IPS-NIHi11 (cell line): Measurements from ENCODE around the gene PCYT1B.
"Not testable (repeated sequence)": the region's sequence is repeated elsewhere in the genome, so short reads cannot be mapped to it uniquely, and the experiment has no call there.

ENCODE experiments used
- DNase-seq: peaks from one replicate; pipeline ENCODE4 v3.0.0; 2012; ENCODE audit warnings: mixed read lengths, low spot score

Gene PCYT1B

GRCh38 chrX:24647257-24648058, at the start of gene PCYT1B:
TSS of gene PCYT1B (minus strand) at chrX:24647347. CDS start at chrX:24647105, 242 bp downstream.
- DNase-seq: peak; percentile 78

GRCh38 chrX:24696294-24696693, 49.1 kb upstream of the PCYT1B start:
- no peak for DNase-seq

- no peak for DNase-seq
Measured at GRCh38 chrX:24694825-24695224, 47.7 kb upstream of the PCYT1B start.

- peak; percentile 90 for DNase-seq
Measured at GRCh38 chrX:24693453-24694202, 46.5 kb upstream of the PCYT1B start, which contains the start of gene POLA1. TSS of gene POLA1 (plus strand) at chrX:24693918. CDS start at chrX:24693962, 44 bp downstream.

GRCh38 chrX:24692305-24692704, 45.2 kb upstream of the PCYT1B start:
- no peak for DNase-seq

- DNase-seq: no peak
Measured at GRCh38 chrX:24684048-24684447, 36.9 kb upstream of the PCYT1B start.

- DNase-seq: no peak
Measured at GRCh38 chrX:24682739-24683432, 35.7 kb upstream of the PCYT1B start.

- peak; percentile 27 for DNase-seq
Measured at GRCh38 chrX:24676403-24677024, 29.4 kb upstream of the PCYT1B start.

- DNase-seq: no peak
Measured at GRCh38 chrX:24673424-24673823, 26.3 kb upstream of the PCYT1B start.

- no peak for DNase-seq
Measured at GRCh38 chrX:24672701-24673190, 25.6 kb upstream of the PCYT1B start.

GRCh38 chrX:24668111-24668510, 21.0 kb upstream of the PCYT1B start:
- no peak for DNase-seq

GRCh38 chrX:24662352-24662751, 15.2 kb upstream of the PCYT1B start:
- no peak for DNase-seq

GRCh38 chrX:24661292-24661691, 14.1 kb upstream of the PCYT1B start:
- no peak for DNase-seq

- no peak for DNase-seq
Measured at GRCh38 chrX:24659646-24660045, 12.5 kb upstream of the PCYT1B start.

- no peak for DNase-seq
Measured at GRCh38 chrX:24659106-24659505, 12.0 kb upstream of the PCYT1B start.

- DNase-seq: no peak
Measured at GRCh38 chrX:24658421-24658820, 11.3 kb upstream of the PCYT1B start.

GRCh38 chrX:24657671-24658386, 10.7 kb upstream of the PCYT1B start:
- DNase-seq: no peak

GRCh38 chrX:24655679-24656078, 8.5 kb upstream of the PCYT1B start:
- DNase-seq: not testable (repeated sequence)

- DNase-seq: no peak
Measured at GRCh38 chrX:24651783-24652182, 4.6 kb upstream of the PCYT1B start.

GRCh38 chrX:24648495-24648894, 1.3 kb upstream of the PCYT1B start:
- DNase-seq: no peak

- DNase-seq: no peak
Measured at GRCh38 chrX:24646745-24647182, 383 bp downstream of the PCYT1B start.
